NCI-H1930 (cell line): ENCODE measurements around the gene RNF220.
A peak's percentile ranks its signal among the peaks of the same experiment; 100 is the strongest.

Experiments
- DNase-seq, 2 experiments: peaks; one replicate each; lab custom pipeline; 2025; lab: John Stamatoyannopoulos, UW

RNF220 gene

DNA sequence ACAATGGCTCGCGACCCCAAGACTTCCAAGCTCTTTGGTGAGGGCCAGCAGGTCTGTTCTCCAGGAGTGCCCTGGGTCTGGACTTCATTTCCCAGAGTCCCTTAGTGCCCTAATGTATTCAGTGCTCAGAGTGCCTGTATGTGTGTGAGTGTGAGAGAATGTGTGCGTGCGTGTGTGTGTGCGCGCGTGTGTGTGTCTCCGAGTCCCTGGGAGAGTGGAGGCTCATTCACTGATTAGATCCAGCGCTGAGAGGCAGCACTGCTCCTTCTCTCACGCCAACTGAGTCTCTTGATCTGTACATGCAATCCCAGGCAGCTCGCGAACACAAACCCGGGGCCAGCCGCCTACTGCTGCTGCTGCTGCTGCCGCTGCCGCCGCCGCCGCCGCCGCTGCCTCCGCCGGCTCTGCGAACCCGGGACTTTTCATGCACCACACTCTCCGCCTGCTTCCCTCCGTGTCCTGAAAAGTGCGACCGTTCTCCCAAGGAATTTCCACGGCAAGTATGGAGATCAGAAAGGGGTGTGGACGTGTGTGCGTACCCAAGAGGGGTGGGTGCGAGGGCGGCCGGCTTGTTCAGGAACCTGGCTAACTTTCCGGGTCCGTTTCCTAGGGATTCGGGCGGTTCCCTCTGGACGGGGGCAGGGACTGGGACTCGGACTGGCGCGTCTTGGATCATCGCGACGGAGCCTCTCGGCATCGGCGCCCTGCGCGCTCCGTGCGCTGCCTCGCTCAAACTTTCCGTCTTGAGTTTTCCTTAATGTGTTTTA is at the start of gene RNF220:
RNF220 (plus strand) TSS at position 225 of the 767 bp plus-strand sequence.
- peak in 1 of 2 experiments; percentile 38 for DNase-seq

GRCh38 chr1:44355582-44356305 is 49.3 kb upstream of the RNF220 start:
- DNase-seq, result no peak

DNA sequence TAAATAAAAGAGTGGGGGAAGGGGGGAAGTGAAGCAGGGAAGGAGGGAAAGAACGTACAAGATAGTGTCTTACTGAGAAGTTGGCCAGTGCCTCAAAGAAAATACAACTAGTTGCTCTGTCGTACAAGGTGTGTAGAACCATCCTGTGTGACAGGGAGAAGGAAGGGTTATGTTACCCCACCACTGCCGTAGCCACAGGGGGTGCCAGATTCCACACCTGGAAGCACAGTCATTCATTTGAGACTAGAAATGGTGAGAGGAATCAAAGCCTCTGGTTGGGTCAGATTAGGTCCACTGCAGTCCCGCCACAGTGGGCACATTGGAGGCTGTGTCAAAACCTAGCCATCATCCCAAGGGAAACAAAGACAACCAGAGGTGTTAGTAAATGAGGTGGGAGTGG is 47.3 kb upstream of the RNF220 start:
- DNase-seq, result no peak

DNA sequence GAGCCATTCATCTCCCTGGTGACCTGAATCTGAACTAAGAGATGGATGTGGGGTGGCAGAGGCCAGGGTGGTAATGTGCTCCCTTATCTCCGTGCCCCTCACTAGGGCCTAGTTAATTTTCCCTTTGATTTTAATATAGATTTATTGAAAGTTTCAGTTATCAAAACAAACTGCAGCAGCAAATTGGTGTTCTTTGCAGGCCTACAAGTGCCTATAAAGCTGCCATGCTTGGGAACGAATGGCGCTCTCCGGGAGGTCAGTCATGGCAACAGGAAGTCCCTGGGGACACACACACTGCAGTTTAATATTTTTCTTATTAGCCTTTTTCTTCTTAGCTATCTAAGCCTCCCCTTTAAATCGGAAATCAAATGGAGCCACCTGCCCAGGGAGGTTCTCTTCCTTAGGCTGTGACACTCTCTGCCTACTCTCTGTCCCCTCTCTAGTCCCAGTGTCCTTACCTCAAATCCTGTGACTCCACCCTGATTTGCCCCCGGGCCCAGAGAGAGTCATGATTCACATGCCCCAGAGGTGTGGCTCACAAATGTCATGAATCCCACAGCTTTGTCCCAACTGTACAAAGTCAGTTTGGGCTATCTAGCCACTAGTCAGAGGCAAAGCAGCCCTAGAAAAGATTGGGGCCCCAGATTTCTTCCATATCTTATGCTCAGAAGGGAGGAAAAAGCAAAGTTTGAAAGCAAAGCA is 45.7 kb upstream of the RNF220 start:
- no peak for DNase-seq

GRCh38 chr1:44361478-44361877 is 43.6 kb upstream of the RNF220 start:
- DNase-seq, result no peak

- no peak for DNase-seq
Observed at GRCh38 chr1:44366371-44366975, 38.6 kb upstream of the RNF220 start.

DNA sequence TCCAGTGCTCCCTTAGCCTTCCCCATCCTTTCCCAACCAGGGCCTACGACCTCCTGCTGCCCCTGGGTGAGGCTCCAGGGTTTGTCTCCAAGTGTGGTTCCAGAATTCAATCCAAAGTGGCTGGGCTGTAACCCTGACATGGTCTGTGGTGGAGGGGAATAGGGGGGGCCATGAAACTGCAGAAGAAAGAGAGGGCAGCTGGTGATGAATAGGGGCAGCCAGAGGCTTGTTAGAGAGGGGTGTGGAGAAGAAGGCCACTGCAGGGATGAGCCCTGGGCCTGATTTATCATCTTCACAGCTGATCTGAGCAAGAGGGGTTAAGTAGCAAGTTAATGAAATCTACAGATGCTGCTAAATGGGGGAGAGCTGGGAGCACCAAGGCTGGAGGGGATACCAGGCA is 37.1 kb upstream of the RNF220 start:
- DNase-seq, result no peak

DNA sequence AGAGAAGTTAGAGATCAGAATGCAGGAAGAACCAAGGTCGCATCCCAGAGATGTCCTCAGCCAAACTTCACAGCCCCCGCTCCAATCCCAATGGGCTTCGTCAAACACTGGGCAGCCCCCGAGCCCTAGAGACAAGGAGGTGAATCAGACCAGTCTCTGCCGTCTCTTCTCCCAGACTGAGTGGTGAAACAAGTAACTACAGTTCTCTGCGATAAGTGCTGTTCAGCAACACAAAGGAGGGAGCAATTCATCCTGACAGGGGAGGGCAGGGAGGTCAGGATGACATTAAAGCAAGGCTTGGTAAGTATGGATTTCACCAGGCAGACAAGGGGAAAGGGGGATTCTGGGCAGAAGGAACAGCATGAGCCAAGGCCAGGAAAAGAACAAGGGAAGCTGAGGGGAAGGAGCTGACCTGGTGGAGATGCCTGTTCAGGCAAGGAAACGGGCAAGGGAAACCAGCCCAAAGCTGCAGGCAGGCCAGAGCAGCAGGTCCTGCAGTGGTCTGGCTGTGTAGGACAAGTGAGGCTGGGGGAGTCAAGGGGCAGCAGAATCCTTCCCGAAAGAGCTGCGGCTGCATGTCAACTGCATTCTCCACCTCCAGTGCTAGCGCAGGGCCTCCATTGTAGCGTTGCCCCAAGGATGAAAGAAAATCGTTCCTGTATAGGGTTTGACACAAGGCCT is 36.4 kb upstream of the RNF220 start:
- no peak for DNase-seq

DNA sequence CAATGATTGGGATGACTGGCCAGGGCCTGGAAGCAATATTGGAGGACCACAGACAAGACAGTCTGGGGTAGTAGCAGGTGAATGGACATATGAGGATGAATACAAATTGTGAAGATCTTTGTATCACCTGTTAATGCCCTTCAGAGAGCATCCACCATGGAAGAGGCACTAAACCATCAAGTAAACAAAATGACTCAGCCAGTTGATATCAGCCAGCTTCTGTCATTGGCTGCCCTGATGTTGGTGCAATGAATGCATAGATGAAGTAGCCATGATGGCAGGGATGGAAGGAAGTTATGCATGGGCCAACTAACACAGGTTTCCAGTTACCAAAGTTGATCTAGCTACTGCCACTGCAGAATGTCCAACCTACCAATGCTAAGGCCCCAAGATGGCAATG is 33.8 kb upstream of the RNF220 start:
- no peak for DNase-seq

DNA sequence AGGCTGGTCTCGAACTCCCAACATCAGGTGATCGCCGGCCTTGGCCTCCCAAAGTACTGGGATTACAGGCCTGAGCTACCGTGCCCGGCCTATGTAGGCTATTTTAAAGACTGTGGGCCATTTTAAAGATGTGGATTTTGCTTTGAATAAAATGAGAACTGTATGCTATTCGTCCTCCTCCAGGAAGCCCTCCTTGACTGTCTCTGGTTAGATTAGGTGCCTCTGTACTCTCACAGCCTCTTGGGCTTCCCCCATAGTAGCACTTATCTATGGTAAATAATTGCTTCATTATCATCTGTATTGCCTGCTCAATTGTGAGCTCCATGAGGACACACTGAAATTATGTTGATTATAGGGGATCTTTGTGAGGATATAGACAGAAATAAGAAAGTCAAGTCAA is 29.5 kb upstream of the RNF220 start:
- DNase-seq, result no peak

DNA sequence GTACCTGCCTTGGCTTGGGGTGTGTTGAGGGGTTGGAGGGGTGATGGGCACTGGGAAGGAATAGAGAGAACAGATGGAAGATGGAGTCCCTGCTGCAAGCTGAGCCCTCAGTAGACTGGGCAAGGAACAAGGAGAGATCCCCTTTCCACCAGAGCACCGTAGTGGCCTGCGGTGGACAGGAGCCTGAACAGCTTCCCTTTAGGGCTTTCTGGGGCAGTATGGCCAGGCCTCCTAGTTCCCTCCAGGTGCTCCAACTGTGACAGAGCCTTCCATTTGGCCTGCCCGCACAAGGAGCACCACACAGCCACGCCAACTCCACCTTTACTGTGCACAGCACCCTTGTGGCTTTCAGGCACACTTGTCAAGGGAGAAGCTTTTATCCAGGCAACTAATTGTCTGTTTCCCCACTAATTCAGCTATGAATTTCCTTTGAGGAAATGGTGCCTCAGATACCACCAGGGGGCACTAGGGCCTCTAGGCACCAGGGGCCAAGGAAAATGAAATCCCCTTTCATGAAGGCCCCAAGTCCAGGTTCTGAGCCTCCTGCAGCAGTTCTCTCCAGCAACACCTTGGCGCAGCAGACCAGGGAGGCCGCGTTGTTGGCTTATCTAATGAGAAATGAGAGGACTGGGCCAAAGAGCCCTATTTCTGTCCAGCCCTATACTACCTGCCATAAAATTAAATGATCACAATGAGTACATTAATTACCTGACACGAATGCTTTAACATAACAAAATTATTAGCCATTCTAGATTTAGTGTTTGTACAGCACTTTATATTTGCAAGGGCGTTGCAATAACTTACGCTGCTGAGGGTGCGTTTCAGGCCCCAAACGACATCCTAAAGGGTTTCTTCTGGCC is 26.9 kb upstream of the RNF220 start:
- no peak for DNase-seq

DNA sequence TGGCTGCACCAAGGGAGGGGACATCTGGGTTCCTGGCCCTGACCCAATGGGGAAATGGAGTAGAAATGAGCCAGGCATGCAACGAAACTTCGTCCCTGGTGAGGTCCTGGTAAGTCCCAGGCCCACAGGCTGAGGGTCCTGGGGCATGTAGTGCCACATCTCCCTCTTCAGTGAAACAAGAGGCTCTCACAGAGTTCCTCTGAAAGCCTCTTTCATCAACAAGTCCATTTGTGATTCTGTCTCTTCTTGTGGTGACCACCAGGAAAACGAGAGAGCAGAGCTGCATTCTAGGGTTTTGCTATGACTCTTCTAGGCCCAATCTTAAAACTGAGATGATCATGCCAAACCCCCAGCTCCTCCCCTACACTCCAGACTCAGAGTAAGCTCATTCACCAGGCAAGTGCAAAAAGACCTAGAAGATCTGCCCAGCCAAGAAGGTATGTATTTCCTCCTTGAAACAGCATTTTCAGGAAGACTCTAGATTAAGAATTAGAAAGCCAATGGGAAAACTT is 24.3 kb upstream of the RNF220 start:
- no peak for DNase-seq

DNA sequence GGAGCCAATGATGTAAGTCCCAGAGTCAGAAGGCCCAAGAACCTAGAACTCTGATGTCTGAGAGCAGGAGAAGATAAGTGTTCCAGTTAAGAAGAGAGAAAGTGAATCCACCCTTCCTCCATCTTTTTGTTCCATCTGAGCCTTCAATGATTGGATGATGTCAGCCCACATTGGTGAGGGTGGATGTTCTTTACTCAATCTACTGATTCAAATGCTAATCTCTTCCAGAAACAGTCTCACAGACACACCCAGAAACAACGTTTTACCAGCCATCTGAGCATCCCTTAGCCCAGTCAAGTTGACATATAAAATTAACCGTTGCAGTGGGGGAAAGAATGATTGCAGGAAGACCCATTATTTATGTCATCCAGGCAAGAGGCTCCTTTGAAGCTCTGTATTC is 16.5 kb upstream of the RNF220 start:
- no peak for DNase-seq

- DNase-seq, result no peak
Observed at GRCh38 chr1:44389437-44389836, 15.6 kb upstream of the RNF220 start.

GRCh38 chr1:44390277-44390676 is 14.8 kb upstream of the RNF220 start:
- no peak for DNase-seq

GRCh38 chr1:44401256-44402228 is 3.5 kb upstream of the RNF220 start:
- DNase-seq, result no peak

DNA sequence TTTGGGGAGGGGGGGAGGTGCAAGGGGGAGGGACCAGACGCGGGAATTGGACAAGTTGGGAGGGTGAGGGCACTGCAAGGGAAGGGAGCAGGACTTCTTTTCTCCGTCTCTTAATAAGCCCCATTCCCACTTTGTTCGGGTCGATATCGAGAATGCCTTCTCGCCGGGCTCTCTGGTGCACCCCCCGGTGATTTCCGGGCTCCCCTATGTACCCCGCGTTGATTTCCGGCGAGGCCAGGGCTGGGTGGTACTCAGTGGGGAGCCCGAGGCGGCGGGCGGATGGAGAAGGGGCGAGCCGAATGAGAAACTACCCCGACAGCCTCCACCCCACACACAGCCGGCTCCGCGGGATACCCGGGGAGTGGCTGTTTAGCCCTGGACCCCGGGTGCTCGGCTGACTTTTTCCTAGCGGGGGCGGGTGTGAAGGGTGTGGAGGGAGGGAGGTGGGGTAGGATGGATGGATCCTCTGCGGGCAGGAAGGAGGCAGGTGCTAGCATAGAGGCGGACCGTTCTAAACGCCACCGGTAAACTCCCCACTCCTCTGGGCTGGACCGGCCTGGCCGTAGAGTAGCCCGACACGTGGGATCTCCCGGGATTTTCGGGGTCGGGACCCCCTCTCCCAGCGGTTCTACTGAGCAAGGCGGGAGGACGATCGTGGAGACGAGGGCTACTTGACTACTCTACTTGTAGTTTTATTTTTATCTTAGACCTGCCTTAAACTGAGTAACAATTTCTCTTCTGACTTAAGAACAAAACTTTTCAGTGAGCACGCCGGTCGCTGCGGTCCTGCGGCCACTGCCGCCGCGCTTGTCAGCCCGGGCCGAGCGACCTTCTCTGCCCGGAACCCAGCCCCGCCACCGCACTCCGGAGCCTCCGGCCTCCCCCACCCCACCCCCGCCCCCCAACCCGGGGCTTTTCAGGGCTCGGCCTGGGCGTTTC is 1.0 kb downstream of the RNF220 start:
- DNase-seq, result no peak

GRCh38 chr1:44406737-44407429 is 1.8 kb downstream of the RNF220 start:
- DNase-seq, result no peak
